Measurements from ENCODE around the gene FLCN. TPM values are rescaled to one million over a fixed set of nuclear protein-coding genes. Genes with fewer than 3 reads are reported as not detected.
"Not testable (repeated sequence)": the region's sequence is repeated elsewhere in the genome, so short reads cannot be mapped to it uniquely, and the experiment has no call there.

FLCN gene
- total RNA-seq, 5 donors from 2014 or later (not counting 1 experiment from before 2014, with no cell fraction given), result 37.2 to 84.9 (median 70.8) TPM

DNA sequence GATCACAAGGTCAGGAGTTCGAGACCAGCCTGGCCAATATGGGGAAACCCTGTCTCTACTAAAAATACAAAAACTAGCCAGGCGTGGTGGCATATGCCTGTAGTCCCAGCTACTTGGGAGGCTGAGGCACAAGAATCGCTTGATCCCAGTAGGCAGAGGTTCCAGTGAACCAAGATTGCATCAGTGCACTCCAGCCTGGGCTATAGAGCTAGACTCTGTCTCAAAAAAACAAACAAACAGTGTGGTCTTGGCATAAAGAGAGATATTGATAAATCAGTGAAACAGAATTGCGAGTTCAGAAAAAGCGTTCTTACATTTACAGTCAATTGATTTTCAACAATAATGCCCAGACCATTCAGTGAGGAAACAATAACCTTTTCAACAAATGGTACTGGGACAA lies 41.5 kb downstream of the FLCN start:
- H3K27me3 Mint-ChIP-seq; H3K27ac Mint-ChIP-seq; H3K4me1 ChIP-seq (ENCODE audit: control insufficient read depth in 1 of 2, extremely low read depth in 1 of 2, insufficient read depth in 2 of 2, low read length in 2 of 2); DNase-seq; H3K9me3 Mint-ChIP-seq; ATAC-seq (replicated peaks in 1 of 4); H3K36me3 Mint-ChIP-seq; CTCF ChIA-PET; H3K27me3 ChIP-seq (replicated peaks in 1 of 2; ENCODE audit: control insufficient read depth in 2 of 2, extremely low read depth in 1 of 2, insufficient read depth in 2 of 2, low read length in 1 of 2); H3K9me3 ChIP-seq; H3K27ac ChIP-seq (ENCODE audit: low read length); H3K36me3 ChIP-seq (ENCODE audit: control insufficient read depth in 2 of 2, extremely low read depth in 1 of 2, insufficient read depth in 1 of 2, low read length in 1 of 2); POLR2A ChIA-PET; H3K4me3 Mint-ChIP-seq; H3K4me3 ChIP-seq (ENCODE audit: control insufficient read depth in 1 of 2, extremely low read depth in 1 of 2, low read length in 1 of 2): not testable (repeated sequence)
- peaks cover 0 to 18% (median 16%) of the 10 kb centered on the region in 3 donors for H3K4me1 Mint-ChIP-seq
- 96% methylated on average over 3 of the region's 5 CpGs for WGBS (ENCODE audit: insufficient coverage)

GRCh38 chr17:17191961-17192381 lies 45.0 kb downstream of the FLCN start:
- WGBS (ENCODE audit: insufficient coverage), result 72% methylated on average over 5 of the region's 10 CpGs
- CTCF ChIA-PET, result interaction anchor here in 1 of 2 donors (0.6 kb wide), 1 partner anchor 43 kb away, joined by 3 read pairs; no protein-coding TSS in a partner anchor
- H3K36me3 ChIP-seq (ENCODE audit: control insufficient read depth in 2 of 2, extremely low read depth in 1 of 2, insufficient read depth in 1 of 2, low read length in 1 of 2), result peaks cover 0 to 19% of the 10 kb centered on the region in 2 donors
- H3K4me3 ChIP-seq (ENCODE audit: control insufficient read depth in 1 of 2, extremely low read depth in 1 of 2, low read length in 1 of 2), result no peak overlapping the region
- no peaks in the 10 kb centered on the region for H3K27me3 ChIP-seq (replicated peaks in 1 of 2; ENCODE audit: control insufficient read depth in 2 of 2, extremely low read depth in 1 of 2, insufficient read depth in 2 of 2, low read length in 1 of 2)
- no peaks in the 10 kb centered on the region for H3K9me3 ChIP-seq
- H3K27me3 Mint-ChIP-seq, result no peaks in the 10 kb centered on the region
- H3K4me1 ChIP-seq (ENCODE audit: control insufficient read depth in 1 of 2, extremely low read depth in 1 of 2, insufficient read depth in 2 of 2, low read length in 2 of 2), result peaks cover 0 to 4% of the 10 kb centered on the region in 2 experiments
- ATAC-seq (replicated peaks in 1 of 4), result no peak
- H3K27ac ChIP-seq (ENCODE audit: low read length), result no peak overlapping the region
- no peak for DNase-seq
- POLR2A ChIA-PET, result no interaction called here
- no peak overlapping the region for H3K27ac Mint-ChIP-seq
- H3K4me3 Mint-ChIP-seq, result no peak overlapping the region
- H3K36me3 Mint-ChIP-seq, result peaks cover 6% of the 10 kb centered on the region
- peaks cover 9 to 28% (median 19%) of the 10 kb centered on the region in 3 donors for H3K4me1 Mint-ChIP-seq
- H3K9me3 Mint-ChIP-seq, result no peaks in the 10 kb centered on the region

DNA sequence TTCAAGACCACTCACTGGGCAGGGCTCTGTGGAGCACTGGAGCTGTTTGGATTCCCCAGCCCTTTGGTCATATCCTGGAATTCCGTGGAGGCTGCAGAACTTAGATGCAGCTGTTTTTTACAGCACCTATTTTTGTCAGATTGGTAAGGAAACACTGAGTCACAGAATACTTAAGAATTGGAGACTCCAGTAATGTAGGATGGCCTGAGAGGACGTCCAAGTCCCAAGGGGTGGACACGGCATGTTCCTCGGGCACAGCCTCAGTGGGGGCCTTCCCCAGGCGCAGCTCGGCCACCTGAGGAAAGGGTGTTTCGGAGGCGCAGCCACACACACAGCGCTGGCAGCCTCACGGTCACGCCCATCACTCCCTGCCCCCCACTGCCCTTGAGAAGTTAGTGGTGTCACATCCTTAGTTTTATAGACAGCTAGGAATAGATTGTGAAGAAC lies 45.6 kb downstream of the FLCN start:
- H3K36me3 ChIP-seq (ENCODE audit: control insufficient read depth in 2 of 2, extremely low read depth in 1 of 2, insufficient read depth in 1 of 2, low read length in 1 of 2), result peaks cover 3 to 25% of the 10 kb centered on the region in 2 donors
- H3K4me1 Mint-ChIP-seq, result peaks cover 15 to 31% (median 20%) of the 10 kb centered on the region in 3 donors
- no peaks in the 10 kb centered on the region for H3K27me3 Mint-ChIP-seq
- peaks cover 0 to 10% of the 10 kb centered on the region in 2 experiments for H3K4me1 ChIP-seq (ENCODE audit: control insufficient read depth in 1 of 2, extremely low read depth in 1 of 2, insufficient read depth in 2 of 2, low read length in 2 of 2)
- no peaks in the 10 kb centered on the region for H3K9me3 ChIP-seq
- no peak overlapping the region for H3K4me3 ChIP-seq (ENCODE audit: control insufficient read depth in 1 of 2, extremely low read depth in 1 of 2, low read length in 1 of 2)
- H3K27me3 ChIP-seq (replicated peaks in 1 of 2; ENCODE audit: control insufficient read depth in 2 of 2, extremely low read depth in 1 of 2, insufficient read depth in 2 of 2, low read length in 1 of 2), result no peaks in the 10 kb centered on the region
- H3K27ac Mint-ChIP-seq, result peak overlapping the region; percentile 48 to 63
- POLR2A ChIA-PET, result interaction anchor here in 1 of 2 donors (0.6 kb wide), 1 partner anchor 12 kb away, joined by 5 read pairs; no protein-coding TSS in a partner anchor
- ATAC-seq (replicated peaks in 1 of 4) (no peak), DNase-seq (no peak)
- H3K27ac ChIP-seq (ENCODE audit: low read length), result no peak overlapping the region
- H3K36me3 Mint-ChIP-seq, result peaks cover 7% of the 10 kb centered on the region
- 89% methylated on average over 9 of the region's 11 CpGs for whole genome bisulfite sequencing (ENCODE audit: insufficient coverage)
- no peak overlapping the region for H3K4me3 Mint-ChIP-seq
- no peaks in the 10 kb centered on the region for H3K9me3 Mint-ChIP-seq
- CTCF ChIA-PET, result no interaction called here

- Mint-ChIP-seq H3K4me1 (peaks cover 27 to 43% (median 29%) of the 10 kb centered on the region in 3 donors), H3K27ac (peak overlapping the region in 1 of 2 donors; percentile 8), H3K4me3 (no peak overlapping the region), H3K36me3 (peaks cover 16% of the 10 kb centered on the region), H3K9me3 (no peaks in the 10 kb centered on the region), H3K27me3 (no peaks in the 10 kb centered on the region)
- WGBS (ENCODE audit: insufficient coverage), result 96% methylated on average over 7 of the region's 7 CpGs
- peaks cover 4 to 20% of the 10 kb centered on the region in 2 experiments for H3K4me1 ChIP-seq (ENCODE audit: control insufficient read depth in 1 of 2, extremely low read depth in 1 of 2, insufficient read depth in 2 of 2, low read length in 2 of 2)
- no peaks in the 10 kb centered on the region for H3K27me3 ChIP-seq (replicated peaks in 1 of 2; ENCODE audit: control insufficient read depth in 2 of 2, extremely low read depth in 1 of 2, insufficient read depth in 2 of 2, low read length in 1 of 2)
- DNase-seq, result no peak
- no peak for ATAC-seq (replicated peaks in 1 of 4)
- CTCF ChIA-PET, result interaction anchor here in 1 of 2 donors (0.6 kb wide), 1 partner anchor 850 kb away, joined by 3 read pairs; no protein-coding TSS in a partner anchor
- H3K36me3 ChIP-seq (ENCODE audit: control insufficient read depth in 2 of 2, extremely low read depth in 1 of 2, insufficient read depth in 1 of 2, low read length in 1 of 2), result peaks cover 3 to 26% of the 10 kb centered on the region in 2 donors
- no peak overlapping the region for H3K27ac ChIP-seq (ENCODE audit: low read length)
- no peak overlapping the region for H3K4me3 ChIP-seq (ENCODE audit: control insufficient read depth in 1 of 2, extremely low read depth in 1 of 2, low read length in 1 of 2)
- no peaks in the 10 kb centered on the region for H3K9me3 ChIP-seq
- POLR2A ChIA-PET, result no interaction called here
These were observed 46.8 kb downstream of the FLCN start for GRCh38 chr17:17190188-17190587.

GRCh38 chr17:17189559-17189958 lies 47.4 kb downstream of the FLCN start:
- Histone ChIP-seq H3K4me3 (ENCODE audit: control insufficient read depth in 1 of 2, extremely low read depth in 1 of 2, low read length in 1 of 2) (no peak overlapping the region), H3K9me3 (no peaks in the 10 kb centered on the region), H3K27me3 (replicated peaks in 1 of 2; ENCODE audit: control insufficient read depth in 2 of 2, extremely low read depth in 1 of 2, insufficient read depth in 2 of 2, low read length in 1 of 2) (no peaks in the 10 kb centered on the region), H3K27ac (ENCODE audit: low read length) (no peak overlapping the region), H3K4me1 (ENCODE audit: control insufficient read depth in 1 of 2, extremely low read depth in 1 of 2, insufficient read depth in 2 of 2, low read length in 2 of 2) (peaks cover 7 to 26% of the 10 kb centered on the region in 2 experiments), H3K36me3 (ENCODE audit: control insufficient read depth in 2 of 2, extremely low read depth in 1 of 2, insufficient read depth in 1 of 2, low read length in 1 of 2) (peaks cover 3 to 26% of the 10 kb centered on the region in 2 donors)
- ATAC-seq (replicated peaks in 1 of 4), result no peak
- Mint-ChIP-seq H3K27ac (peak overlapping the region in 1 of 2 donors; percentile 8), H3K36me3 (peaks cover 20% of the 10 kb centered on the region), H3K4me3 (no peak overlapping the region), H3K27me3 (no peaks in the 10 kb centered on the region), H3K9me3 (no peaks in the 10 kb centered on the region), H3K4me1 (peaks cover 33 to 49% (median 35%) of the 10 kb centered on the region in 3 donors)
- DNase-seq, result no peak
- POLR2A ChIA-PET, result interaction anchor here (0.6 to 0.8 kb wide), 3 partner anchors 84 to 199 kb away, joined by 3 to 4 read pairs (median 3); no protein-coding TSS in a partner anchor
- WGBS (ENCODE audit: insufficient coverage), result 20% methylated on average over 1 of the region's 4 CpGs
- CTCF ChIA-PET, result no interaction called here

DNA sequence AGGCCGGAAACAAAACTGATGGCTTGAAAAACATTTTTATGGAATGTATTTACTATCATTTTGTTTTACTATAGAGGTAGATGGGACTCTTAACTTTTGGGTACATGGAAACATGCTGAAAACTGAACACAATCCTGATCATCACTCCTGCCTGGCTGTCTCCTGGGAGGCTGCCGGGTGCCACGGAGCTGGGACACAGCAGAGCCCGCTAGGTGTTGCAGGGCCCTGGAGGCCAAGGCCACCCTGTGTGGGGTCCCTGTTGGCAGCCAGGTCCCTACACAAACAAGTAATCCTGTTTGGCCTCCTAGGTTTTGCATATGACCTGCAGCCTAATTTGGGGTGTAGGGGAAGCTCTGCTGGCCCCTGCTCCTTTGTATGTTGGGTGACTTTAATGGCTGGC lies 48.4 kb downstream of the FLCN start:
- Mint-ChIP-seq H3K36me3 (peaks cover 22% of the 10 kb centered on the region), H3K4me3 (no peak overlapping the region), H3K27ac (peak overlapping the region in 1 of 2 donors; percentile 44), H3K27me3 (no peaks in the 10 kb centered on the region), H3K4me1 (peaks cover 43 to 59% (median 45%) of the 10 kb centered on the region in 3 donors), H3K9me3 (no peaks in the 10 kb centered on the region)
- Histone ChIP-seq H3K36me3 (ENCODE audit: control insufficient read depth in 2 of 2, extremely low read depth in 1 of 2, insufficient read depth in 1 of 2, low read length in 1 of 2) (peaks cover 3 to 31% of the 10 kb centered on the region in 2 donors), H3K9me3 (no peaks in the 10 kb centered on the region), H3K4me3 (ENCODE audit: control insufficient read depth in 1 of 2, extremely low read depth in 1 of 2, low read length in 1 of 2) (no peak overlapping the region), H3K27me3 (replicated peaks in 1 of 2; ENCODE audit: control insufficient read depth in 2 of 2, extremely low read depth in 1 of 2, insufficient read depth in 2 of 2, low read length in 1 of 2) (no peaks in the 10 kb centered on the region), H3K27ac (ENCODE audit: low read length) (no peak overlapping the region), H3K4me1 (ENCODE audit: control insufficient read depth in 1 of 2, extremely low read depth in 1 of 2, insufficient read depth in 2 of 2, low read length in 2 of 2) (peaks cover 17 to 36% of the 10 kb centered on the region in 2 experiments)
- ATAC-seq (replicated peaks in 1 of 4) (no peak), DNase-seq (no peak)
- CTCF ChIA-PET, result interaction anchor here in 1 of 2 donors (0.5 kb wide), 1 partner anchor 136 kb away, joined by 3 read pairs; no protein-coding TSS in a partner anchor
- 92% methylated on average over 3 of the region's 4 CpGs for WGBS (ENCODE audit: insufficient coverage)
- POLR2A ChIA-PET, result interaction anchor here (0.6 to 0.8 kb wide), 2 partner anchors 10 to 198 kb away, joined by 3 to 4 read pairs; no protein-coding TSS in a partner anchor

Measured in T-cell (primary cell).